HG03457 (cell line): Measurements from ENCODE around the gene YAP1.
"Not testable (repeated sequence)": the region's sequence is repeated elsewhere in the genome, so short reads cannot be mapped to it uniquely, and the experiment has no call there.

ENCODE experiments used
- ATAC-seq: cut with Tn5 transposase; IDR thresholded peaks from one replicate; pipeline ENCODE4 v1.9.1; 2021; ENCODE audit warnings: moderate number of reproducible peaks; ENCODE audit not compliant: unreplicated experiment

Gene YAP1

DNA sequence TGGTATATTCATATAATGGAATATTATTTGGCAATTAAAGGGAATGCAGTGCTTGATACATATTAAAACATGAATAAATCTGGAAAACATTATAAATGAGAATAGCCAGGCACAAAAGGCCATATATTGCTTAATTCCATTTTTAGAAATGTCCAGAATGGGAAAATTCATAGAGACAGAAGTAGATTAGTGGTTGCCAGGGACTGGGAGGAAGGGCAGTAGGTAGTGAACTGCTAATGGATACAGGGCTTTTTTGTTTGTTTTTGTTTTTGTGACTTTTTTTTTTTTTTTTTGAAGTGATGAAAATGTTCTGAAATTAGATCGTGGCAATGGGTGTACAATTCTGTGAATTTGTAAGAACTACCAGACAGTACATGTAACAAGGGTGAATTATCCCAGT is 86.1 kb downstream of the YAP1 start:
- ATAC-seq, result no peak

DNA sequence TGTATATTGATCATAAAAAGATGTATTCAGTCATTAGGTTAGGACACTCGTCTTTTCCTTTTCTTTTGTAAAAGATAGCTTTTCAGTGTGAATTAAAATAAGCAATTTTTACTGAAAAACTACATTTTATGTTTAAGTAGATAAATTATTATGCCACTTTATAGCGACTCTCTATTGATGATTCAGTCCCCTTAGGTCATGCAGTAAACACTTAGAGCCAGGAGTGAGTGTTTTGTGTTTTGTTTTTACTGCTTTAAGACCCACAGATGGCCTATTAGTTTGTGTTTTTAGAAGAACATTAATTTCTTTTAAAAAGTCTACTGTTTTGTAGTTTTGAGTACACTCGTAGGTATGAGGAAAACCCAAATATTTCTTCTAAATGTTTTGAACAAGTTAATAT is 86.6 kb downstream of the YAP1 start:
- ATAC-seq, result no peak

DNA sequence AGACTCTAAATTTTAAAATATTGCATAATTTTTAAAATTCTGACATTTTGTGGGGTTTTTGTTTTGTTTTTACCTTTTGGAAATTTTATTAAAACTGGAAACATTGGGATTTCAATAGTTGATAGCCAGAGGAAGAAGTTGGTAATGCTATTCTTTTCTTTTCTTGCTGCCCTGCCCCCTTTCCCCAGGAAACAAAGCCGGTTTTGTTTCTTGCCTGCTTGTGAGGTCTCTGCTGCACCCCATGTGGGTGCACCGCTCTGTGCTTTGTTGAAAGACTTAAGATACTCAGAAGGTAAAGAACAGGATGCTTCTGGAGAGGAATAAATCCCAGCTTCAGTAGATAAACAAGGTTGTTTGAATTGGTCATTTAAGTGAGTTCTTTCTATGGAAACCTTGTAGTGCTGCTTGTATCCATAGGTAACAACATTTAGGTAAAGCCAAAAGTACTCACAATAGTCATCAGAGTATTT is 87.5 kb downstream of the YAP1 start:
- no peak for ATAC-seq

DNA sequence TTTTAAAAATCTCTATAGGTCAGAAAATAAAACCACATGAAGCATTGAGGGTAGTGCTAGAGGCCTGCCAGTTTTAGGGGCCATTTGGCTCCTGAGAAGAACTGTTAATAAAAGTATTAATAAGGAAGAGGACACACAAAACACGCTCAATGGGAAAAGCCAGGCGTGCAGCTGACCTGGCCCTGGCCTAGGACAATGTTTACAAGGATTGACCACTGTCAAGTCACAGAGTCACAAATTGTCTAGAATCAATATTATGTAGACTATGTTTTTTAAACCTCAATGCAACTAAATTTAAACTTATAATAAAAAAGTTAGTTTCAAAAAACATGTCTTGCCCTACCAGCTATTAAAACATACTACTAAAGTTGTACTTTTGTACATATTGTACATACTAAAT is 89.4 kb downstream of the YAP1 start:
- no peak for ATAC-seq

DNA sequence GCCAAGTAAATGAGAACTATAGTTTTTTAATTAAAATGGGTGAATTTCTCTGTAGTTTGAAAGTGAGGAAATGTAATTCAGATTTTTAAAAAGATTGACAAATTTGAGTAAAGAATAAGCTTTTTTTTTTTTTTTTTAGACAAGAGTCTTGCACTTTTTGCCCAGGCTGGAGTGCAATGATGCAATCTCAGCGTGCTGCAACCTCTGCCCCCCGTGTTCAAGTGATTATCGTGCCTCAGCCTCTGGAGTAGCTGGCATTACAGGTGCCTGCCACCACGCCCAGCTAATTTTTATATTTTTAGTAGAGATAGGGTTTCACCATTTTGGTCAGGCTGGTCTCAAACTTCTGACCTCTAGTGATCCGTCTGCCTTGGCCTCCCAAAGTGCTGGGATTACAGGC is 90.1 kb downstream of the YAP1 start:
- not testable (repeated sequence) for ATAC-seq

DNA sequence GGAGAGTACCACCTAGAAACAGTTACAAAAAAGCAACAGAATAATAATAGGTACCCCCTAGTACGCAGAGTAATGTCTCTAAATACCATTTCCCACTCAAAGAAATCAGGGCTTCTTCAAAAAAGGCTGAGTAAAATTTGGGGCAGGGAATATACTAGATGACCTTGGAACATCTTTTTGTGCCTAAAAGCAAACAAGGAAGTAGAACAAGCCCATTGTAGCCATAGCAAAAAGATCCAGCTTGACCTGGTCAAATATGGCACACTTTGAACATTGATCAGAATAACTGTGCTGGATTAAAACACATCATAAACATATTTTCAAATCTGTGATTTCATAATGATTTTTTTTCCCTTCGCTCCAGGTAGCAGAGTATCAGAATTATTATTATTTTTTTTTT is 91.5 kb downstream of the YAP1 start:
- ATAC-seq, result no peak

DNA sequence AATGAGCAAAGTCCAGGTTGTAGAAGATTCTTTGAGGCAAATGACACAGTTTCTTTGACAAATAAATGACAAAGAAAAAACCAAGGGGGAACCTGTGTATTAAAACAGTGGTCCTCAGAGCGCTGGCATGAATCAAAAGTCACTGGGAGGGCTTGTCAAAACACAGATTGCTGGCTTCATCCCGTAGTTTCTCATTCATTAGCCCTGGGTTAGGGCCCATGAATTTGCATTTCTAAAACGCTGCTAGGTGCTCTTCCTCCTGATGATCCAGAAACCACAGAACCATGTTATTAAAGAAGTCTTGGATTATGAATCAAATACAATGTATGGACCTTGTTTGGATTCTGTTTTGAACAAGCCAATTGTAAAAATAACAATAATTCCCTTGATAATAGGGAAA is 92.7 kb downstream of the YAP1 start:
- ATAC-seq, result no peak

DNA sequence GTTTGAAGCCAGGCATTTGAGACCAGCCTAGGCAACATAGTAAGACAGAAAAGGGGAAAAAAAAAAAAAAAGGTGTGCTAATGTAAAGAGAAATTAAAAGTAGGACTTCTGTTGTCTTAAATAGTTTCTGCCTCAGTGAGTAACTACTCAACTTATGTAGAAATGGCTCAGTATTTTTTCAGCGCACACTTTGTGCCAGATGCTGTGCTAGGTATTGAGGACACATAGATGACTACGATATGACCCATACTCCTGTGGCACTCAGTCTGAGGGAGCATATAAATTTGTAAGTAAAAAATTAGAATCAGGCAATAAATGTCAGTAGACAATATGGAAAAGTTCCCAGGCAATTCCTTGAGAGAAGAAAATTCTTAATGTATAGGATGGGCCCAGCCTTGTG is 93.9 kb downstream of the YAP1 start:
- no peak for ATAC-seq

DNA sequence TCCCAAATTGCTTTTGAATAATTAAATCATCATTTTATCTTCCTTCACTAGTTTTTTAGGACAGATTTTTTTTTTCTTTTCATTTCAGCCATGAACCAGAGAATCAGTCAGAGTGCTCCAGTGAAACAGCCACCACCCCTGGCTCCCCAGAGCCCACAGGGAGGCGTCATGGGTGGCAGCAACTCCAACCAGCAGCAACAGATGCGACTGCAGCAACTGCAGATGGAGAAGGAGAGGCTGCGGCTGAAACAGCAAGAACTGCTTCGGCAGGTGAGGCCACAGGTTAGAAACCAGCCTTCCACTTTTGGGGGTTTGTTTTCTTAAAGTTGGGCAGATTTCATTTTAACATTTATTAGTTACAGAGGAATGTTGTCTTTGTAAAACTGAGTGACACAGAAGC is 95.6 kb downstream of the YAP1 start:
- ATAC-seq, result no peak

DNA sequence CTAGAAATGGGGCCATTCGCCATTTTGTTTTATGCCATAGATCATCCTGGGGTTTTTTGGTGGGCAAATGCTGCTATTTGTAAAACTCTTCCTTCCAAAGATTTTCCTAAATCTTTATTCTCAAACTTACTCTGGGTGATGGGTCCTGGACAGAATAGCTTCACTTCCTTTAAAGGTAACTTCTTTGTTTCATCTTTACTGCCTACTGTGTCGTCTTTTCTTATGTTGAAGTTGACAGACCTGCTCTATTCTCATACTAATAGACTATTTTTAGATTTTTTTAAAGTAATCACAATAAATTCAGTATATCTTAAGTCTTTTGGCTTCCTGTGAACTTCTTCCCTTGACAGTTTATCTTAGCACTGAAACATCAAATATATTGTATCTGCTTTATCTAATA is 98.6 kb downstream of the YAP1 start:
- no peak for ATAC-seq

DNA sequence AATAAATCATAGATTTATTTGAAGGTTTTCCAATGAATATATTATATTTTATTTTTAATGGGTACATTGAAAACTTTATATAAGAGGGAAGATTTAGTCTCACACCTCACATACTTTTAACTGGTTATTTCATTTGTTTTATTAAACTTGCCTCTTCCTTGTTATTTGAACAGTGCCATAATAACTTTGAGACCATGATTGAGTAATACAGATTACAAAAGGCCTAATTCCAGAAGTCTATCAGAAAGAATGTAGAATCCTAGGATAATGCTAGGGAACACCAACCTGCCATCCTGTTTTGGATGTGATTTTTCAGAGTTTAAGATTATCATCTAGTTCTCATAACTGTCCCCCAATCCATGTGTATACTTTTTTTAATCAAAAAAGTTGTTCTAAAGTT is 104.4 kb downstream of the YAP1 start:
- ATAC-seq, result no peak

DNA sequence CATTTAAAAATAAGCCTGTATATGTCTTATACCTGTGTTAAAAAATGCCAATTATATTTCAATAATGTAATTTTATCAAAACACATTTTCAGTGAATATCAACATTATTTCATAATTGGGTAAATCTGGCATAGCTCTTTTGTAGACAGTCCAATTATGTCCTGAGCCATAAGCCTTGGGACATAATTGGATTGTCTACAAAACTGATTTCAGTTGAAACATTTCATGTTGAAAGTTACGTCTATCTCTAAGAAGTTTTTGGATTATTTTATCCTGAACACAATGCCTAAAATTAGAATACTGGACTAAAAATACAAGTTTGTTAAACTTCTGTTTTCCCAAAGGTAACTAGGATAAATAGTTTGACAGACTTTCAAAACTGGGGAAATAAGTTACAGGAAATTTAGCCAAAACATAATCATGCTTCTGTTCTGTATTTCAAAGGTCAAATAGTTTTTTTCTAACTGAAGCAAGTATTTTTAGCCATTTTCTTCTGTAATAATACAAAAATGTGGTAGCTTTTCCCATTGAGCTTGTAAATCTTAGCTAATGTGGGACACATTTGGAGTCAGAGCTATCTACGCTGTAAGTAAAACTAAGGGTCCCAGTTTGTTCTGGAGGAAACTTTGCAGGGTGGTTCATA is 106.3 kb downstream of the YAP1 start:
- ATAC-seq, result no peak

DNA sequence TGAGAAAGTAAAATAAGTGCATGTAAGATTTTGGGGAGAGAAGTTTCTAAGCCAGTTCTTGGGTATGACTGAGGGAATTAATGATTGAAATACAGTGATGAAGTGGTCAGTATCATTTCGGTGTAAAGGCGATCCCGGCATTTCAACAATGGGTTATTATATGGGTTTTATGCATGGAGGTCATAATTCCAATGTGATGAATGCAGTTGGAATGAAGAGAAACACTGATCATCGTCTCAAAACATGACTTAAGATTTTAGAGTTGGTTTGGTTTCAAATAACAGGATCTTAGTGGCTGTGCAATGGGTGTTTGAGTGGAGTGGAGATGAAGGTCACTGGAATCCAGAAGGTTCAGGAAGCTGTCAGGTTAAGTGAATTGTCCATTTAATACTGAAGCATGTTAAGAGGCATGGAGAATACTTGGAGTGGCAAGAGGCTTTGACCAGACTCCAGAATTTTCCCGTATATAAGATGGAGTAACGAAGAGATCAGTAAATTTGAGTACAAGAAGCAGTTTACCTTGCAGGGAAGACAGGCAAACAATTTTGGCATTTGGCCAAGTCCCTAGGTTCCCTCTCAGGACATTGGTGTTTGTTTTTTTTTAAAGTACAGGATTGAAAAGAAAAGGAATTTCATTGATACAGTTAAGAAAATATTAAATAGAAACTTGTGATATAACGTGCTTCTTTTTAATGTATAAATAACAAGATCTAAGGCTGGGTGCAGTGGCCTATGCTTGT is 110.7 kb downstream of the YAP1 start:
- ATAC-seq, result no peak

DNA sequence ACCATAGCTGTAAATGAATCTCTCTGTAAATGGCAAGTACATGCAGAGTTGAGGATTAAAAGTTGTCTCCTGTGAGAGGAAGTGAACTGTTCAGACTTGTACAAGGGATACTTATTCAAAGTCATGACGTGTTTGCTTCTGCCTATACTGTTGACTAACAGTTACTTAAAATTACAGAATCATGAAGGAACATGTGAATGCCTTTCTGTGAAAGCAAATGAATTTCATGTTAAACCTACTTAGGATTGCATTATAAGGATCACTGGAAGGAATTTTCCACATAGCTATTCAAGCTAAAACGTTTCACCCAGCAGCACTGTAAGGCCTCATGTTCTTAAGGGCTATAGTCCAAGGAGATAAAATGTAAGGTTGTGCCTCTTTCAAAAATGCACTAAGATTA is 113.6 kb downstream of the YAP1 start:
- ATAC-seq, result no peak

DNA sequence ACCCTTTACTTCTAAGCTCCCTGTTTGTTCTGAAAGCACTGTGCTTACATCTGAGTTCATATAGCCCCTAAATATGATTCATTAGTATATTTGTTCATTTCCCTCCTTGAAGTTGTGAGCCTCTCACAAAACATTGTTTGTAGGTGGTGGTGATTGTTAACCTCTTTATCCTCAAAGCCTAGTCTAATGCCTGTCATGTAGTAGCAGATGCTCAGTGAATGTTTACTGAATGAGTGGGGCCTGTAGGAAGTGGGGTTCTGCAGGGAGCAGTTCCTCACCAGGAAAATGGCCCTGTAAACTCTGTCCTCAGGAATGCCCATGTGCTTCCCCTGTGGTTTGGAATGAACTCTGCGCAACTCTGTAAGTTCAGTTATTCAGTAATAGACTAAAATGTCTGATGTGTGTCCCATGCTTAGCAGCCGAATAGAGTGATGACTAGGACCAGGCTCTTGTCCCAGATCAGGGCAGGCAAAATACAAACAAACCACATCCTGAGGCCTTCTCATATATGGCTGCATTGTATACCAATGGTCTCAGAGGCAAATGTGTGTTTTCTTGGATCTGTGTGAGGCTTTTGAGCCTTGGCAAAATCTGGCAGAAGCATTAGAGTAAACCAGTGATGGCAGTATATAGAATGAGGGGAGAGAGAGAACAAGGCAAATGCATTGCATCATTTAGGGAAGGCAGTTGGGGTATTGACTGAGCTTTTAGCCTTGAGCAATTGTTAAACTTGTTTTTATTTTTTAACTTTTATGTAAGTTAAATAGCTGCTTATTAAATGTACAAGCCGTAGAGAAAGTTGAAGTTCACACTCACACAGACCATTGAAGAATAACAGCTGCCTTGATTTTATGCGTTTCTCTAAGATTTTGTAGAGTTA is 115.7 kb downstream of the YAP1 start:
- no peak for ATAC-seq

DNA sequence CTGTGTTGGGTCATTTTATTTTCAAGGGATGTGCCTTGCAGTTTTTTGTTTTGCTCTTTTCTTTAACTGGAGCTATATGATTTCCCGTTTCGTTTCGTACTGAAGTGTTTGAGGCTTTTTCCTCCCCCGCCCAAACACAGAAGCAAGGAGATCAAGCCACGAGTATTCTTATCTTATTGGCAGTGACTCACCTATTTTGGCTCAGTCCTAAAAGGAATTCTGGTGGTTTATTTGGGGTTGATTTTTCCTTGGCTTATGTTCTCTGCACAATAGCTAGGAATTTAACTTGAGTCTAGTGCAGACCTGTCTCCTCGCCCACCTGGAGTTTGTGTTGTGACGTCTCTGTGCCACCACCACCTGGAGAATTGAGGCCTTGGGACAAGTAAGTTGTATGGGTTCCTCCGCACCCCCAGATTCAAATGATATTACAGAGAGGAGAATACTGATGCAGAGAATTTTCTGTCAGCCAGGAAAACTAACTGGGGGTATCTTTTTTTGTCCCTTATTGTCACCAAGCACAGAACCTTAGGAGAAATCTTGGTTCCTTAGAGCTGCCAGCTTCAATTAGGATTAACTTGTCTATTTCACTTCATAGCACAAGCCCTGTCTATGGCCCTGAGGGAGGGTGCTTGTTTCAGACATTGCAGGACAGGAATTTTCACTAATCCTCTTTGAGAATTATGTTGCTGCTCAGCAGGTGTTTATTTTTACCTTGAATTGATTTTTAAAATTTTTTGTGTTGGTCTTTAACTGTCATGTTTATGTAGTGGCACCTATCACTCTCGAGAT is 116.6 kb downstream of the YAP1 start:
- ATAC-seq, result no peak

DNA sequence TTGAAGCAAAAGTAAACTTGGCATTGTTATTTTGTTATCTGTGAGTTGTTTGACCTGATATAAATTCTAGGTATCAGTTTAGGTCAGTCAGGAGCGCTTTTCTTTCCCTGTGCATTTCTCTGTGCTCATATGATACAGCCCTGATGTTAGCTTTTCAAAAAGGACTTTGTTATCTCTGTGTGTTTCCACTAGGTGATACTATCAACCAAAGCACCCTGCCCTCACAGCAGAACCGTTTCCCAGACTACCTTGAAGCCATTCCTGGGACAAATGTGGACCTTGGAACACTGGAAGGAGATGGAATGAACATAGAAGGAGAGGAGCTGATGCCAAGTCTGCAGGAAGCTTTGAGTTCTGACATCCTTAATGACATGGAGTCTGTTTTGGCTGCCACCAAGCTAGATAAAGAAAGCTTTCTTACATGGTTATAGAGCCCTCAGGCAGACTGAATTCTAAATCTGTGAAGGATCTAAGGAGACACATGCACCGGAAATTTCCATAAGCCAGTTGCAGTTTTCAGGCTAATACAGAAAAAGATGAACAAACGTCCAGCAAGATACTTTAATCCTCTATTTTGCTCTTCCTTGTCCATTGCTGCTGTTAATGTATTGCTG is 119.4 kb downstream of the YAP1 start:
- ATAC-seq, result no peak

DNA sequence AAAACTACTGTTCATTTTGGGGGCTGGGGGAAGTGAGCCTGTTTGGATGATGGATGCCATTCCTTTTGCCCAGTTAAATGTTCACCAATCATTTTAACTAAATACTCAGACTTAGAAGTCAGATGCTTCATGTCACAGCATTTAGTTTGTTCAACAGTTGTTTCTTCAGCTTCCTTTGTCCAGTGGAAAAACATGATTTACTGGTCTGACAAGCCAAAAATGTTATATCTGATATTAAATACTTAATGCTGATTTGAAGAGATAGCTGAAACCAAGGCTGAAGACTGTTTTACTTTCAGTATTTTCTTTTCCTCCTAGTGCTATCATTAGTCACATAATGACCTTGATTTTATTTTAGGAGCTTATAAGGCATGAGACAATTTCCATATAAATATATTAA is 119.9 kb downstream of the YAP1 start:
- no peak for ATAC-seq

DNA sequence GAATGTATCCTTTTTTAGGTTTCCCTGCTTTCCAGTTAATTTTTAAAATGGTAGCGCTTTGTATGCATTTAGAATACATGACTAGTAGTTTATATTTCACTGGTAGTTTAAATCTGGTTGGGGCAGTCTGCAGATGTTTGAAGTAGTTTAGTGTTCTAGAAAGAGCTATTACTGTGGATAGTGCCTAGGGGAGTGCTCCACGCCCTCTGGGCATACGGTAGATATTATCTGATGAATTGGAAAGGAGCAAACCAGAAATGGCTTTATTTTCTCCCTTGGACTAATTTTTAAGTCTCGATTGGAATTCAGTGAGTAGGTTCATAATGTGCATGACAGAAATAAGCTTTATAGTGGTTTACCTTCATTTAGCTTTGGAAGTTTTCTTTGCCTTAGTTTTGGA is 120.7 kb downstream of the YAP1 start:
- no peak for ATAC-seq

DNA sequence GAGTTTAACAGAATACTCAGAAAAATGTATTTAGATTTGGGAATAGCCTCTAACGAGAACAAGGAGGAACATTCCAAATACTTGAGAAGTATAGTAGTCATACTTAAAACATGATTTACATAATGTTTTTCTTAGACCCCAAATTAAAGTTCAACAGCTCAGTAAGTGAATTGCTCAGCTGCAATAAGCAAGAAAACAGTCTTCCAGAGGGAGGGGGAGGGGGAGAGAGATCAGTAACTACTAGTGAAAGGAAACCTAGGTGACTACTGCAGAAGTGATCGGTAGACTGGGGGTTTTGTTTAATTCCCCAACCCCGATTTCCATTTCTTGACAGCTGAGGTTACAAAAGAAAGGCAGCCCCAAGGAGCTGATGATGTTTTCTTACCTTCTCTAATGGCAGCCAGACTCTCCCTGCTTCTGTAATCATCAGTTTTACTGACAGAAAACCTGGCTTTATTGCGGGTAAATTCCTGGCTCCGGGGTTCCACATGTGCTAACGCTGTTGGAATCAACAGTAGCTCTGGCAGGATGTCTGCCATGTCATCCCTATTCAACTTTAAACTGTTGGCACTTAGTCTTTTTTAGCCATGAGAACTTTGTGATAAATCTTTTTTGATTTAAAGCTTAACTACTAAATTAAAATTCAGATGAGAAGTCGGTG is 124.7 kb downstream of the YAP1 start:
- ATAC-seq, result no peak
